ENCODE measurements around the gene SDK1. TPM values are rescaled to one million over a fixed set of nuclear protein-coding genes. Genes with fewer than 3 reads are reported as not detected.

The SDK1 gene
- total and polyA plus RNA-seq, 2 of the 8 experiments (the other 6 are each of a cell fraction or from before 2014, with no cell fraction given) = 3.3 to 7.2 TPM

DNA sequence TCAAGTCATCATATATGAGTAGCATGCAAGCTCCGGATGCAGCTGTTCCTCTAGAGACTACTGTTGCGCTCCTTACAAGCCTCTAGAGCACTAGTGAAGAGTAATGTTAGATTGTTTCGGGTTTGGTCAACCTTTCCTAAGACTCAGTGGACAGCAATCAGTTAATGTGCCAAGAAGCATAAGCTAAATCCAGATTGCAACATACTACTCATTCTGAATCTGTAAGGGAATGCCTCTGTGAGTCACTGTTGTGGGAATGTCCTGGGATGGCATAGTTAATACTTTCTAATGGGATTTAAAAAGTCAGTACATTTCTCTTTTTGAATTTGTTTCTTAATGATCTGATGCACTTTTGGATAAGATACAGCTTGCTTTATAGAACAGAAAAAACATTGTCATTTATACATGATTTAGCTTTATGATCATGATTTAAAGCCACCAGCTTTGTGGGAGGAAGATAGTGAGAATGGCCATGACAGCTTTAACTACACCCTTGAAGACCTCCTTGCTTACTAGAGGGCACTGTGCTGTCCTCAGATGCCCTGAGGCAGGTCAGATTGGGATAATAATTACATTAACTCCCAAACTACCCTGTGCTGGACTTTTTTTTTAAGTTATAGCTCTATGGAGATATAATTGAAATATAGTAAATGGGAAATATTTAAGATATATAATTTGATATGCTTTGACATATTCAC is 138.4 kb downstream of the SDK1 start:
- Histone ChIP-seq H3K79me1 (ENCODE audit: low read depth, low read length) (no peaks in the 10 kb centered on the region), H3K79me2 (ENCODE audit: control insufficient read depth in 1 of 2, insufficient read depth in 2 of 2, low read length in 2 of 2) (no peaks in the 10 kb centered on the region), H2BK12ac (ENCODE audit: low read depth, low read length) (no peak overlapping the region), H3K4me3 (ENCODE audit: extremely low read depth in 1 of 4, insufficient read depth in 2 of 4, low read depth in 3 of 4, low read length in 4 of 4) (no peak overlapping the region), H3K9me3 (ENCODE audit: insufficient read depth in 2 of 2, low read depth in 1 of 2, low read length in 1 of 2) (no peaks in the 10 kb centered on the region), H3K23ac (ENCODE audit: insufficient read length) (no peak overlapping the region), H3K14ac (ENCODE audit: insufficient read length) (no peak overlapping the region), H4K8ac (ENCODE audit: extremely low read depth, insufficient read depth, low read length) (no peak overlapping the region), H3K4ac (replicated peaks; ENCODE audit: insufficient read length, low read depth, low read length) (no peak overlapping the region), H3K36me3 (ENCODE audit: control insufficient read depth in 2 of 4, insufficient read depth in 4 of 4, low read length in 3 of 4) (no peaks in the 10 kb centered on the region), H2BK20ac (ENCODE audit: low read length) (no peak overlapping the region), H2AFZ (ENCODE audit: low read length) (no peak overlapping the region), H4K5ac (ENCODE audit: insufficient read length, low read depth, low read length) (no peak overlapping the region), H3K4me1 (replicated peaks in 1 of 4; ENCODE audit: control insufficient read depth in 3 of 4, insufficient read depth in 4 of 4, low read length in 3 of 4) (no peaks in the 10 kb centered on the region), H2BK5ac (ENCODE audit: low read depth, low read length) (no peak overlapping the region), H3K4me2 (ENCODE audit: insufficient read depth in 1 of 2, low read depth in 2 of 2, low read length in 2 of 2) (no peak overlapping the region), H3K27ac (ENCODE audit: low read depth, low read length) (no peak overlapping the region), H2BK15ac (ENCODE audit: low read length) (no peak overlapping the region), H4K20me1 (replicated peaks in 1 of 2; ENCODE audit: control insufficient read depth in 1 of 2, insufficient read depth in 2 of 2, low read length in 2 of 2) (no peaks in the 10 kb centered on the region), H3K27me3 (replicated peaks in 1 of 4; ENCODE audit: control insufficient read depth in 3 of 4, extremely low read depth in 1 of 4, insufficient read depth in 3 of 4, low read length in 3 of 4) (no peaks in the 10 kb centered on the region), H3K56ac (replicated peaks; ENCODE audit: insufficient read length, low read depth, low read length) (no peak overlapping the region), H4K91ac (replicated peaks; ENCODE audit: insufficient read length, low read length) (no peak overlapping the region), H3K23me2 (ENCODE audit: low read depth, low read length) (no peaks in the 10 kb centered on the region), H2AK5ac (ENCODE audit: low read depth, low read length) (no peak overlapping the region), H3K18ac (ENCODE audit: extremely low read depth, low read length) (no peak overlapping the region), H2BK120ac (replicated peaks; ENCODE audit: low read depth, low read length) (no peak overlapping the region), H3K9ac (replicated peaks in 1 of 4; ENCODE audit: extremely low read depth in 1 of 4, low read depth in 3 of 4, low read length in 3 of 4) (no peak overlapping the region)
- CTCF ChIA-PET (ENCODE audit: partially characterized antibody) = interaction anchor here (0.7 to 1.3 kb wide), 3 partner anchors 9 to 232 kb away, joined by 3 to 4 read pairs (median 3); no protein-coding TSS in a partner anchor
- no peak for DNase-seq (ENCODE audit: low read depth in 1 of 2, low spot score in 2 of 2)
- POLR2A ChIA-PET (ENCODE audit: partially characterized antibody) = interaction anchor here (1.1 kb wide), 1 partner anchor 9 kb away, joined by 4 read pairs; no protein-coding TSS in a partner anchor
- TF ChIP-seq JUN (IDR thresholded peaks at IDR 0.05; ENCODE audit: low read depth, low read length) (no peak), CEBPB (IDR thresholded peaks at IDR 0.05; ENCODE audit: low read depth, low read length) (peak; percentile 42; the same call in 1 of the 2 replicates)
- WGBS, 2 experiments (ENCODE audit: extremely low coverage in 1 of 2, insufficient coverage in 1 of 2, insufficient read length in 1 of 2, insufficient replicate concordance in 2 of 2, low coverage in 1 of 2, low lambda C conversion rate in 2 of 2, missing lambda C conversion rate in 1 of 2) = 84% methylated on average over 3 of the region's 3 CpGs; no CpG with 5 or more reads in 1 of the 2 experiments
- no peak for FAIRE-seq
